ENCODE measurements around the gene SYF2.

- no peak for TF ChIP-seq POLR2AphosphoS5 (IDR thresholded peaks at IDR 0.05; ENCODE audit: borderline replicate concordance, low read depth, low read length)
- TF ChIP-seq EZH2 (IDR thresholded peaks at IDR 0.05) = no peak
- no peak for TF ChIP-seq FOXP2 (optimal IDR thresholded peaks at IDR 0.05; ENCODE audit: control extremely low read depth, extremely low read length, insufficient read depth)
These were observed 45.2 kb downstream of the SYF2 start for GRCh38 chr1:25187077-25187476.
